ENCODE results near the gene NFAM1. TPM values are rescaled to one million over a fixed set of nuclear protein-coding genes. Genes with fewer than 3 reads are reported as not detected.

The NFAM1 gene
- total and polyA plus RNA-seq, 2 experiments from 2014 or later, result 0.11 to 0.49 TPM

DNA sequence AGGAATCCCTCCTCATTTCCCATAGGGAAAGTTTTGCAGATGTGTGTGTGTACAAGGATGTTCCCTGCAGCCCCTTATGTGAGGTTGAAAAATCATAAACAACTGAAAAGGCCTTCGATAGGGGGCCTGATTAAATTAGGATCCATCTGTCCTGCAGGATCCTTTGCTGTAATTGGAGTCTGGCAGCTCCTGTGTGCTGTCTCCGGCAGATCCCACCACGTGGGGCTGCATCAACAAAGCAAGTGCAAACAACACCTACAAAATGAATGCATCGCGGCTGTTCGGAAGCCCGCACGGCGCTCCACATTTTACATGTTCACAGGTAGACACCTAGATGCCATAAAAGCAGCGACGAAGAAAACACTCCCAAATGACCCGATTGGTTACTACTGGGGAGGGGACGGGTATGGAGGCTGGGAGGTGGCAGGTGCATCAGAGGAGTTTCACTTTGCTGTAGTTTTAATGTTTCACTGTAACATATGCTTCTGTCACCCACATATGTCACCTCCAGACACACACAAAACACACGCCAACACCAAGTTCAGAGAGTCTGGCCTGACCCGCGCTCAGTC, 52.2 kb downstream of the NFAM1 start:
- Histone ChIP-seq H3K4me2 (no peak overlapping the region), H3K4me1 (ENCODE audit: insufficient read depth) (peaks cover 23% of the 10 kb centered on the region), H3K4me3 (no peak overlapping the region), H3K36me3 (ENCODE audit: insufficient read depth) (no peaks in the 10 kb centered on the region), H3K9me2 (ENCODE audit: insufficient read depth) (no peaks in the 10 kb centered on the region), H3K27me3 (ENCODE audit: insufficient read depth) (no peaks in the 10 kb centered on the region), H3K79me2 (replicated peaks; ENCODE audit: insufficient read depth) (no peaks in the 10 kb centered on the region), H4K20me1 (replicated peaks; ENCODE audit: insufficient read depth) (no peaks in the 10 kb centered on the region), H2AFZ (no peak overlapping the region), H3K27ac (ENCODE audit: low read depth) (no peak overlapping the region), H3F3A (replicated peaks; ENCODE audit: low read depth) (no peaks in the 10 kb centered on the region)
- ATAC-seq (no peak), DNase-seq (ENCODE audit: low spot score) (no peak)
- Mint-ChIP-seq H3K36me3 (ENCODE audit: low read depth) (peaks cover 4% of the 10 kb centered on the region; the same call in 2 of the 3 replicates), H3K27ac (no peak overlapping the region), H3K27me3 (ENCODE audit: insufficient read depth, low read depth, poor library complexity) (peaks cover 30% of the 10 kb centered on the region), H3K4me1 (peaks cover 44% of the 10 kb centered on the region), H3K9me3 (peaks cover 11% of the 10 kb centered on the region; the same call in 2 of the 3 replicates), H3K4me3 (no peak overlapping the region; the same call in 2 of the 3 replicates)
- TF ChIP-seq, protein P1, sequence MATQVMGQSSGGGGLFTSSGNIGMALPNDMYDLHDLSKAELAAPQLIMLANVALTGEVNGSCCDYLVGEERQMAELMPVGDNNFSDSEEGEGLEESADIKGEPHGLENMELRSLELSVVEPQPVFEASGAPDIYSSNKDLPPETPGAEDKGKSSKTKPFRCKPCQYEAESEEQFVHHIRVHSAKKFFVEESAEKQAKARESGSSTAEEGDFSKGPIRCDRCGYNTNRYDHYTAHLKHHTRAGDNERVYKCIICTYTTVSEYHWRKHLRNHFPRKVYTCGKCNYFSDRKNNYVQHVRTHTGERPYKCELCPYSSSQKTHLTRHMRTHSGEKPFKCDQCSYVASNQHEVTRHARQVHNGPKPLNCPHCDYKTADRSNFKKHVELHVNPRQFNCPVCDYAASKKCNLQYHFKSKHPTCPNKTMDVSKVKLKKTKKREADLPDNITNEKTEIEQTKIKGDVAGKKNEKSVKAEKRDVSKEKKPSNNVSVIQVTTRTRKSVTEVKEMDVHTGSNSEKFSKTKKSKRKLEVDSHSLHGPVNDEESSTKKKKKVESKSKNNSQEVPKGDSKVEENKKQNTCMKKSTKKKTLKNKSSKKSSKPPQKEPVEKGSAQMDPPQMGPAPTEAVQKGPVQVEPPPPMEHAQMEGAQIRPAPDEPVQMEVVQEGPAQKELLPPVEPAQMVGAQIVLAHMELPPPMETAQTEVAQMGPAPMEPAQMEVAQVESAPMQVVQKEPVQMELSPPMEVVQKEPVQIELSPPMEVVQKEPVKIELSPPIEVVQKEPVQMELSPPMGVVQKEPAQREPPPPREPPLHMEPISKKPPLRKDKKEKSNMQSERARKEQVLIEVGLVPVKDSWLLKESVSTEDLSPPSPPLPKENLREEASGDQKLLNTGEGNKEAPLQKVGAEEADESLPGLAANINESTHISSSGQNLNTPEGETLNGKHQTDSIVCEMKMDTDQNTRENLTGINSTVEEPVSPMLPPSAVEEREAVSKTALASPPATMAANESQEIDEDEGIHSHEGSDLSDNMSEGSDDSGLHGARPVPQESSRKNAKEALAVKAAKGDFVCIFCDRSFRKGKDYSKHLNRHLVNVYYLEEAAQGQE (IDR thresholded peaks at IDR 0.05; ENCODE audit: unreplicated experiment), result no peak
- TF ChIP-seq POLR2AphosphoS5 (IDR thresholded peaks at IDR 0.05; ENCODE audit: low read depth) (no peak), JUNB (IDR thresholded peaks at IDR 0.05; ENCODE audit: unreplicated experiment) (no peak), EZH2phosphoT487 (IDR thresholded peaks at IDR 0.05; ENCODE audit: unreplicated experiment) (no peak), CREB1 (CRISPR knock-in tag; IDR thresholded peaks at IDR 0.05; ENCODE audit: low read depth) (no peak), EZH2 (IDR thresholded peaks at IDR 0.05; ENCODE audit: low read depth, unreplicated experiment) (no peak), NANOG (IDR thresholded peaks at IDR 0.05; ENCODE audit: borderline replicate concordance) (no peak), STAT1 (IDR thresholded peaks at IDR 0.05; ENCODE audit: unreplicated experiment) (no peak), ZNF331 (CRISPR knock-in tag; IDR thresholded peaks at IDR 0.05; ENCODE audit: low read depth) (no peak), ZNF114 (CRISPR knock-in tag; IDR thresholded peaks at IDR 0.05) (no peak)
- TF ChIP-seq, protein P2, sequence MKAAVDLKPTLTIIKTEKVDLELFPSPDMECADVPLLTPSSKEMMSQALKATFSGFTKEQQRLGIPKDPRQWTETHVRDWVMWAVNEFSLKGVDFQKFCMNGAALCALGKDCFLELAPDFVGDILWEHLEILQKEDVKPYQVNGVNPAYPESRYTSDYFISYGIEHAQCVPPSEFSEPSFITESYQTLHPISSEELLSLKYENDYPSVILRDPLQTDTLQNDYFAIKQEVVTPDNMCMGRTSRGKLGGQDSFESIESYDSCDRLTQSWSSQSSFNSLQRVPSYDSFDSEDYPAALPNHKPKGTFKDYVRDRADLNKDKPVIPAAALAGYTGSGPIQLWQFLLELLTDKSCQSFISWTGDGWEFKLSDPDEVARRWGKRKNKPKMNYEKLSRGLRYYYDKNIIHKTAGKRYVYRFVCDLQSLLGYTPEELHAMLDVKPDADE (IDR thresholded peaks at IDR 0.05), result no peak
- TF ChIP-seq, protein P3, sequence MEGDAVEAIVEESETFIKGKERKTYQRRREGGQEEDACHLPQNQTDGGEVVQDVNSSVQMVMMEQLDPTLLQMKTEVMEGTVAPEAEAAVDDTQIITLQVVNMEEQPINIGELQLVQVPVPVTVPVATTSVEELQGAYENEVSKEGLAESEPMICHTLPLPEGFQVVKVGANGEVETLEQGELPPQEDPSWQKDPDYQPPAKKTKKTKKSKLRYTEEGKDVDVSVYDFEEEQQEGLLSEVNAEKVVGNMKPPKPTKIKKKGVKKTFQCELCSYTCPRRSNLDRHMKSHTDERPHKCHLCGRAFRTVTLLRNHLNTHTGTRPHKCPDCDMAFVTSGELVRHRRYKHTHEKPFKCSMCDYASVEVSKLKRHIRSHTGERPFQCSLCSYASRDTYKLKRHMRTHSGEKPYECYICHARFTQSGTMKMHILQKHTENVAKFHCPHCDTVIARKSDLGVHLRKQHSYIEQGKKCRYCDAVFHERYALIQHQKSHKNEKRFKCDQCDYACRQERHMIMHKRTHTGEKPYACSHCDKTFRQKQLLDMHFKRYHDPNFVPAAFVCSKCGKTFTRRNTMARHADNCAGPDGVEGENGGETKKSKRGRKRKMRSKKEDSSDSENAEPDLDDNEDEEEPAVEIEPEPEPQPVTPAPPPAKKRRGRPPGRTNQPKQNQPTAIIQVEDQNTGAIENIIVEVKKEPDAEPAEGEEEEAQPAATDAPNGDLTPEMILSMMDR (conservative IDR thresholded peaks at IDR 0.05; ENCODE audit: low read depth in 2 of 2), result no peak
- TF ChIP-seq, protein P4, sequence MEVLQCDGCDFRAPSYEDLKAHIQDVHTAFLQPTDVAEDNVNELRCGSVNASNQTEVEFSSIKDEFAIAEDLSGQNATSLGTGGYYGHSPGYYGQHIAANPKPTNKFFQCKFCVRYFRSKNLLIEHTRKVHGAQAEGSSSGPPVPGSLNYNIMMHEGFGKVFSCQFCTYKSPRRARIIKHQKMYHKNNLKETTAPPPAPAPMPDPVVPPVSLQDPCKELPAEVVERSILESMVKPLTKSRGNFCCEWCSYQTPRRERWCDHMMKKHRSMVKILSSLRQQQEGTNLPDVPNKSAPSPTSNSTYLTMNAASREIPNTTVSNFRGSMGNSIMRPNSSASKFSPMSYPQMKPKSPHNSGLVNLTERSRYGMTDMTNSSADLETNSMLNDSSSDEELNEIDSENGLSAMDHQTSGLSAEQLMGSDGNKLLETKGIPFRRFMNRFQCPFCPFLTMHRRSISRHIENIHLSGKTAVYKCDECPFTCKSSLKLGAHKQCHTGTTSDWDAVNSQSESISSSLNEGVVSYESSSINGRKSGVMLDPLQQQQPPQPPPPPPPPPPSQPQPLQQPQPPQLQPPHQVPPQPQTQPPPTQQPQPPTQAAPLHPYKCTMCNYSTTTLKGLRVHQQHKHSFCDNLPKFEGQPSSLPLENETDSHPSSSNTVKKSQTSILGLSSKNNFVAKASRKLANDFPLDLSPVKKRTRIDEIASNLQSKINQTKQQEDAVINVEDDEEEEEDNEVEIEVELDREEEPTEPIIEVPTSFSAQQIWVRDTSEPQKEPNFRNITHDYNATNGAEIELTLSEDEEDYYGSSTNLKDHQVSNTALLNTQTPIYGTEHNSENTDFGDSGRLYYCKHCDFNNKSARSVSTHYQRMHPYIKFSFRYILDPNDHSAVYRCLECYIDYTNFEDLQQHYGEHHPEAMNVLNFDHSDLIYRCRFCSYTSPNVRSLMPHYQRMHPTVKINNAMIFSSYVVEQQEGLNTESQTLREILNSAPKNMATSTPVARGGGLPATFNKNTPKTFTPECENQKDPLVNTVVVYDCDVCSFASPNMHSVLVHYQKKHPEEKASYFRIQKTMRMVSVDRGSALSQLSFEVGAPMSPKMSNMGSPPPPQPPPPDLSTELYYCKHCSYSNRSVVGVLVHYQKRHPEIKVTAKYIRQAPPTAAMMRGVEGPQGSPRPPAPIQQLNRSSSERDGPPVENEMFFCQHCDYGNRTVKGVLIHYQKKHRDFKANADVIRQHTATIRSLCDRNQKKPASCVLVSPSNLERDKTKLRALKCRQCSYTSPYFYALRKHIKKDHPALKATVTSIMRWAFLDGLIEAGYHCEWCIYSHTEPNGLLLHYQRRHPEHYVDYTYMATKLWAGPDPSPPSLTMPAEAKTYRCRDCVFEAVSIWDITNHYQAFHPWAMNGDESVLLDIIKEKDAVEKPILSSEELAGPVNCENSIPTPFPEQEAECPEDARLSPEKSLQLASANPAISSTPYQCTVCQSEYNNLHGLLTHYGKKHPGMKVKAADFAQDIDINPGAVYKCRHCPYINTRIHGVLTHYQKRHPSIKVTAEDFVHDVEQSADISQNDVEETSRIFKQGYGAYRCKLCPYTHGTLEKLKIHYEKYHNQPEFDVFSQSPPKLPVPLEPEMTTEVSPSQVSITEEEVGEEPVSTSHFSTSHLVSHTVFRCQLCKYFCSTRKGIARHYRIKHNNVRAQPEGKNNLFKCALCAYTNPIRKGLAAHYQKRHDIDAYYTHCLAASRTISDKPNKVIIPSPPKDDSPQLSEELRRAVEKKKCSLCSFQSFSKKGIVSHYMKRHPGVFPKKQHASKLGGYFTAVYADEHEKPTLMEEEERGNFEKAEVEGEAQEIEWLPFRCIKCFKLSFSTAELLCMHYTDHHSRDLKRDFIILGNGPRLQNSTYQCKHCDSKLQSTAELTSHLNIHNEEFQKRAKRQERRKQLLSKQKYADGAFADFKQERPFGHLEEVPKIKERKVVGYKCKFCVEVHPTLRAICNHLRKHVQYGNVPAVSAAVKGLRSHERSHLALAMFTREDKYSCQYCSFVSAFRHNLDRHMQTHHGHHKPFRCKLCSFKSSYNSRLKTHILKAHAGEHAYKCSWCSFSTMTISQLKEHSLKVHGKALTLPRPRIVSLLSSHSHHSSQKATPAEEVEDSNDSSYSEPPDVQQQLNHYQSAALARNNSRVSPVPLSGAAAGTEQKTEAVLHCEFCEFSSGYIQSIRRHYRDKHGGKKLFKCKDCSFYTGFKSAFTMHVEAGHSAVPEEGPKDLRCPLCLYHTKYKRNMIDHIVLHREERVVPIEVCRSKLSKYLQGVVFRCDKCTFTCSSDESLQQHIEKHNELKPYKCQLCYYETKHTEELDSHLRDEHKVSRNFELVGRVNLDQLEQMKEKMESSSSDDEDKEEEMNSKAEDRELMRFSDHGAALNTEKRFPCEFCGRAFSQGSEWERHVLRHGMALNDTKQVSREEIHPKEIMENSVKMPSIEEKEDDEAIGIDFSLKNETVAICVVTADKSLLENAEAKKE (CRISPR knock-in tag; IDR thresholded peaks at IDR 0.05), result no peak

Data from GM23338 (cell line).